KOPT-K1 (cell line): Measurements from ENCODE around the gene RNF13.

Experiments used
- H3K27ac ChIP-seq: fragments of 200-600 bp; sonication (generic); 2 replicates; pipeline ENCODE4 v1.5.1; 2016; ENCODE audit warnings: antibody characterized with exemption, mild to moderate bottlenecking, low read depth, low read length; ENCODE audit not compliant: poor library complexity, severe bottlenecking
- H3K36me3 ChIP-seq: fragments of 200-600 bp; sonication (generic); 2 replicates; pipeline ENCODE4 v1.5.1; 2017; ENCODE audit warnings: antibody characterized with exemption, mild to moderate bottlenecking, low read length, moderate library complexity; ENCODE audit not compliant: insufficient read depth
- H3K9me3 ChIP-seq: fragments of 200-600 bp; sonication (generic); 2 replicates; pipeline ENCODE4 v1.5.1; 2017; ENCODE audit warnings: antibody characterized with exemption, low read length, mild to moderate bottlenecking; ENCODE audit not compliant: insufficient read depth, poor library complexity, severe bottlenecking

Gene RNF13

DNA sequence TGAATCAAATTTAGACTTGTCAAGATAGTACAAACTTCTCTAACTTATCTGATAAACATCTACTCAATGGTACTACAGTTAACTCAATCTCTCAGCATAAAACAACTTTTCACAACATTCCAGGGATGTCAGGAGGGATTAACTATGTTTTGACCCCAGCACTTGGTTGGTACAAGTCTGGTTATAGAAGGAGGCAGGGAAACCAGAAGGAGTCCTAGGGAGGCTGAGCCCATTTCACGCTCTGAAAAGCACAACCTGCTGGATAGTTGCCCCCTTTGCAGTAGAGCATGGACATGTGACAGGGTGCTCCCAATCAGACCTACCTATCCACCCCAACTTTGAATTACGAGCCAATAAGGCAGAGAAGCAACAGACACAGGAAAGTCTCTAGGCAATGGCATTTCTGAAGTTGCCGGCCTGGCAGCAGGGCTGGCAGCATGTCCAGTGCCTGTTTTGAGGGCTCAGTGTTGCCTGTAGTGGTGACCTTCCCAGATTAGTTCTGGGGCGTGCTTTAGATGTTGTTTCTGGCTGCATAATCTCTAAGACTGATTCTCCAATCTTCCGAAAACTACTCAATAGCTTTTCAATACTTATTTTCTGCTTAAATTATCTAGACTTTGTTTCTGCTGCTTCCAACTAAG, 28.8 kb upstream of the RNF13 start:
- Histone ChIP-seq H3K27ac (no peak overlapping the region), H3K36me3 (no peaks in the 10 kb centered on the region), H3K9me3 (no peaks in the 10 kb centered on the region)

DNA sequence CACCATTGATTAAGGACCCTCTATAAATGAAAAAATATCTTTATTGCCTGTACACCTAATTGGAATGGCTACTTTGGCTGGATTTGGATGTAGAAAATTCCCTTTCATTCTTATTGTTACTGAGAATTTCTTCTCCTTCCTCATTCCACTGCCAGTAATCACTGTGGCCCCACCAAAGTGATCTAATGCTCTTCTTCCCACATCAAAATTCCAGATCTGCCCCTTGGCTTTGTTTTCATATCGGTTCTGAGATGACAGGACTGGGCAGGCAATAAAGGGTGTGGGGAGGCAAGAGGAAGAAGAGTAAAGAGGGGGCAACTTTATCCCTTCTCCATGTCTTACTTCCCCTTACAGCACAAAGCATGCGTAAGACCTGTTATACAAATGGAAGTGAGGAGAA, 22.7 kb upstream of the RNF13 start:
- H3K9me3 ChIP-seq = no peaks in the 10 kb centered on the region
- H3K27ac ChIP-seq = no peak overlapping the region
- no peaks in the 10 kb centered on the region for H3K36me3 ChIP-seq

DNA sequence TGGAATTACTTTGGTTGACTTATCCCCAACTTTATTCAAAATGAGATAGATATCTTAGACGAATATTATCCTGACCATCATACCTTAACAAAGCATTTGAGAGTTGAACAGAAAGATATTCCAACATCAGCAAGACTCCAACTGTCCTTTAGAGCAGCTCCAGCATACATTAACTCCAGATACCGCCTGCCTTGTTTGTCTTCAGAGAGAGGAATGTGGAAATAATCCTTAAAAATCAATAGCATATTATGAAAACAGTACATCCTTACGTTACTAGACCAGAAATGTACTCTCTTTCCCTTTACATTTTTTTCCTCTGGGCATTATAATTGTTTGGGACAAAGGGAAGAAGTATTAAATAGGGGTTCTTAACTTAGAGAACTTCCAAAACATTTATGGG, 22.3 kb upstream of the RNF13 start:
- H3K27ac ChIP-seq = no peak overlapping the region
- no peaks in the 10 kb centered on the region for H3K36me3 ChIP-seq
- H3K9me3 ChIP-seq = no peaks in the 10 kb centered on the region

DNA sequence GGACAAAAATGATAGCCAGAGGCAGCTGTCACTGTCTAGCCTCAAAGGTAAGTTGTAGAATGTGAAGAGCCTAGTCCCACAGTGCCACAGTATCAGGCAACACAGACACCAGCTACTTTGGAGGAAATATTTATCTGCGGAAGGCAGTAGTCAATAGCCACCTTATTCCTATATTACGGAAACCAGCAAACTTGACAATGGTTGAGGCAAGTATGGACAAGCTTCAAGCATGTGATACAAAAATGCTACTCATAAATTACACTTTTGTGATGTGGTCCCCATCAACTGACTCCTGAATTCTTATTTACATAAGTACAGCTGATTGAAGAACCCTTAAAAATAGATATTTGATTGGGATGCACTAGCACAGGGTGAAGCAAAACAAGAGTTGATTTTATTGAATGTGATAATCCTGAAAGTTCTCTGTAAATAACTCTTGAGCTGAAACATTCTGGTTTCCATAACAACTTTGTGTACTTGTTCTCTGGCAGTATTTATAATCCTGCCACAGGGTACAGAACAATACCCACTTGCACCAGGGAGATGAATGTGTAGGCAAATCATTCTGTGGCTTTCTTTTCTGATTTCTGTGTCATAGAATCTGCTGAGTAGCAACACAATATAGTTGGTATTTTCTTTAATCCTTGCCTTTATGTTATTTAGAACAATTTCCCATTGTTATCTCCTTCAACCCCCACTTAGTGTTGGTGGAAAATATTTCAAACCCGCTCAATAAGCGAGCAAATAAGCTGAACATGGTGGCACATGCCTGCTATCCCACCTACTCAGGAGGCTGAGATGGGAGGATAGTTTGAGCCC, 20.4 kb upstream of the RNF13 start, which contains the start of gene ANKUB1:
Gene ANKUB1 (minus strand): TSS at position 103 of the 819 bp plus-strand sequence. CDS start 188 bp downstream, outside the sequence.
- H3K27ac ChIP-seq = no peak within 1 kb of the TSS
- no peaks in the 10 kb centered on the region for H3K36me3 ChIP-seq

DNA sequence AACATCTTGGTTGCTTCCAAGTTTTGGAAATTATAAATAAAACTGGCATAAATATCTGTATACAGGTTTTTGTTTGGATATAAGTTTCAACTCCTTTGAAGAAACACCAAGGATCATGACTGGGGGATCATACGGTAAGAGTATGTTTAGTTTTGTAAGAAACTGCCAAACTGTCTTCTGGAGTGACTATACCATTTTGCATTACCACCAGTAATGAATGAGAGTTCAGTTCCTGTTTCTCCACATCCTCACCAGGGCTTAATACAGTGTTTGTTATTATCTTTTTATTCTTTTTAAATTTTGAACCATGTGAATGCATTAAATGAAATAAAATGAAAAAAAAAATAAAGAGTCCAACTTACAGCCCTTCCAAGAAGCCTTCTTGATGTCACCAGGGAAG, 17.0 kb upstream of the RNF13 start:
- no peak overlapping the region for H3K27ac ChIP-seq
- no peaks in the 10 kb centered on the region for H3K9me3 ChIP-seq
- H3K36me3 ChIP-seq = no peaks in the 10 kb centered on the region

More for the DNA sequence above, 20.4 kb upstream of the RNF13 start, which contains the start of gene ANKUB1:
- no peaks in the 10 kb centered on the region for H3K9me3 ChIP-seq

DNA sequence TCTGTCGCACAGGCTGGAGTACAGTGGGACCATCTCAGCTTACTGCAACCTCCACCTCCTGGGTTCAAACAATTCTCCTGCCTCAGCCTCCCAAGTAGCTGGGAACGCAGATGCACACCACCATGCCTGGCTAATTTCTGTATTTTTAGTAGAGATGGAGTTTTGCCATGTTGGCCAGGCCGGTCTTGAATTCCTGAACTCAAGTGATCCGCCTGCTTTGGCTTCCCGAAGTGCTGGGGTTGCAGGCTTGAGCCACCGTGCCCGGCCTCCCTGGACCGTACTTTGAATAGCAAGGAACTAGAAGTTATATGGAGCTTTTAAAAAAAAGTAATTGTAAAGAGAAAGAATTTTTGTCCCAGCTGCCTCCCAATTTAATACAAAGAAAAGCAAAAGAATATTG, 12.3 kb upstream of the RNF13 start:
- no peaks in the 10 kb centered on the region for H3K36me3 ChIP-seq
- H3K27ac ChIP-seq = no peak overlapping the region
- no peaks in the 10 kb centered on the region for H3K9me3 ChIP-seq

DNA sequence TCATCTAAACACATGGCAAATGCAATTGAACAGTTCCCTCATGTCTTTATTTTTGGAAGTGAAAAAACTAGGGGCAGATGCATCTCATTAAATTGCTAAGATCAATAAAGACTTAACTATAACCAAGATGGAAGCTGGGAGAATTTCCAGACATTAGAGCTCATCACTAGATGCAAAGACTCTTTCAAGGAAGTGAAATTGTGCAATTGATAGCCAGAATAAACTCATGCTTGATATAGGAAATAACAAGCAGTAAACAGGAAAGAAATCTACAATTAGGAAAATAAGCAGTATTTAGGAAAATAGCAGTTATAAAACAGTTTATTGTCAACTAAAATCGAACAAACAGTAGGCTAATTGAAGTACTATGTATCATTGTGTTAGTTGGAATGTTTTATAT, 11.8 kb upstream of the RNF13 start:
- H3K27ac ChIP-seq = no peak overlapping the region
- no peaks in the 10 kb centered on the region for H3K9me3 ChIP-seq
- no peaks in the 10 kb centered on the region for H3K36me3 ChIP-seq

DNA sequence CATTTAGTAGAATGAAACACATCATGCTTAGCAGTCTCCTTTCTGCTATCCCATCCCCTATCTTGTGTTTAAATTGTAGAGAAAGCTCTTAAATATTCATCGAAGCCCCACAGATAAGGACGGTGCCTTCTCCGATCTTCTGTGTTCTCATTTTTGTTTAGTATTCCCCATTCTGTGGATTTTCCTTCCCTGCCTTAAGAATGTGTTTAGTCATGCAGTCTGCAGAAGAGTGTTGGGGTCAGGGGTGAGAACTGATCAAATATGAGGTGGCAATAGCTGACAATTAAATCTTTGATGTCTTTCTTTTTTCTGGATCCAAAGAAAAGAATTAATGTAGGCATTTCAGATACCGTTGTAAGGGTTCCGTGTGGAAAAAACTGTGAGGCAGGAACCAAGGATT, 11.4 kb upstream of the RNF13 start:
- Histone ChIP-seq H3K9me3 (no peaks in the 10 kb centered on the region), H3K27ac (no peak overlapping the region), H3K36me3 (no peaks in the 10 kb centered on the region)

DNA sequence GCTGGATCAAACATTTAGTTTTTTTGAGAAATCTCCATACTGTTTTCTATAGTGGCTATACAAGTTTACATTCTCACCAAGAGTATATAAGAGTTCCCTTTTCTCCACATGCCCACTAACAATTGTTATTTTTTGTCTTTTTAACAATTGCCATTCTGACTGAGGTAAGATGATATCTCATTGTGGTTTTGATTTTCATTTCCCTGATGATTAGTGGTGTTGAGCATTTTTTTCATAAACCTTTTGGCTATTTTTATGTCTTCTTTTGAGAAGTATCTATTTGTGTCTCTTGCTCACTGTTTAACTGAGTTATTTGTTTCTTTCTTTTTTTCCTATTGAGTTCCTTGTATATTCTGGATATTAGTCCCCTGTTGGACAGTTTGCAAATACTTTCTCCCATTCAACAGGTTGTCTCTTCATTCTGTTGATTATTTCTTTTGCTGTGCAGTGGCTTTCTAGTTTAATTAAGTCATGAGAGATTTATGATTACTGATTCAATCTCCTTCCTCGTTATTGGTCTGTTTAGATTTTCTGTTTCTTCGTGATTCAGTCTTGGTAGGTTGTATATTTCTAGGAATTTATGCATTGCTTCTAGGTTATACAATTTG, 6.7 kb upstream of the RNF13 start:
- Histone ChIP-seq H3K36me3 (no peaks in the 10 kb centered on the region), H3K9me3 (no peaks in the 10 kb centered on the region), H3K27ac (no peak overlapping the region)

DNA sequence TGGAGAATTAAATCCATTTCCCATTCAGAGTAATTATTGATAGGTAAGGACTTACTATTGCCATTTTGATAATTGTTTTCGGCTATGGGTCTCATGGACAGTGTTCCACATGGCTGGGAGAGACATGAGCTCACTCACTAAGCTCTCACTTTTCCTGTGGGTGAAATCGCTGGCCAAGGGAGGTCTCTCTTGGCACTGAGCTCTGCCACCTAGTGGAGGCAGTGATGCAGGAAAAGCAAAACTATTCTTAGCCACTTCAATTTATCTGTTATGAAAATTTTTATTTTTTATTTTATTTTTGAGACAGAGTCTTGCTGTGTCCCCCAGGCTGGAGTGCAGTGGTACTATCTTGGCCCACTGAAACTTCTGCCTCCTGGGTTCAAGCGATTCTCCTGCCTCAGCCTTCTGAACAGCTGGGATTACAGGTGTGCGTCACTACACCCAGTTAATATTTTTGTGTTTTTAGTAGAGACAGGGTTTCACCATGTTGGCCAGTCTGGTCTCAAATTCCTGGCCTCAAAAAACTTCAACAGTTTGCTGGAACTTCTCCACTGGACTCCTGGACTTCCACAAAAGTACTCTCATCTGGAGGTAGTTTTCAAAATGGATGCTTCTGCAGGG, 4.7 kb upstream of the RNF13 start:
- Histone ChIP-seq H3K27ac (no peak overlapping the region), H3K9me3 (no peaks in the 10 kb centered on the region), H3K36me3 (no peaks in the 10 kb centered on the region)

DNA sequence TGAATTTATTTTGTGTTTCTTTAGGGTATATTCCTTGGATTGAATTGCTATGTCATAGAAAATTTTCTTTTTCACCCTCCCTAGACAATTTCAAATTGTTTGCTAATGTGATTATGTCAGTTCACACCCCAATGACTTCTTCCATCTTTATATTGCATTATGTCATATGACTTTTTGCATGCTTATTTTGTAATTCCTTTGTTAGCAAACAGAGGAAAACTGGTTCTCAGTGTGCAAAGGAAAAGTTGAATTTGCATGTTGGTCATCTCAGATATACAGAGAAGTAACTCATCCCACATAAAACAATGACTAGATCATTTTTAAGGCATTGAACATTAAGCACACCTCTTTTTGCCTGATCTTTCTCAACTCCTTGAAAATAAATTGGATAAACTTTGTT, 3.3 kb upstream of the RNF13 start:
- Histone ChIP-seq H3K27ac (no peak overlapping the region), H3K9me3 (no peaks in the 10 kb centered on the region), H3K36me3 (no peaks in the 10 kb centered on the region)

DNA sequence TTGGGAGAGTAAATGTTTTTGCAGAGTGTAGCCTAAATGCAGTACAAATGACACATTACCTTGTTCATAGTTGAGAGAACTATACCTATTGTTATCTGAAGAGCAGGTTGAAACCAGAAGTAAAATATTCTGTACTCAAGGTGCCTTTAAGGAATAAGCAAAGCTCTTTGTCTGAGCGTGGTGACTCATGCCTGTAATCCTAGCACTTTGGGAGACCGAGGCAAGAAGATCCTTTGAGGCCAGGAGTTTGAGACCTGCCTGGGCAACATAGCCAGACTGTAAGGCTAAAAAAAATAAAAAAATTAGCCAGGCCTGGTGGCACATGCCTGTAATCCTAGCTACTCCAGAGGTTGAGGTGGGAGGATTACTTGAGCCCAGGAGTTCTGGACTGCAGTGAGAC, 2.2 kb upstream of the RNF13 start:
- no peaks in the 10 kb centered on the region for H3K9me3 ChIP-seq
- H3K27ac ChIP-seq = no peak overlapping the region
- H3K36me3 ChIP-seq = no peaks in the 10 kb centered on the region

DNA sequence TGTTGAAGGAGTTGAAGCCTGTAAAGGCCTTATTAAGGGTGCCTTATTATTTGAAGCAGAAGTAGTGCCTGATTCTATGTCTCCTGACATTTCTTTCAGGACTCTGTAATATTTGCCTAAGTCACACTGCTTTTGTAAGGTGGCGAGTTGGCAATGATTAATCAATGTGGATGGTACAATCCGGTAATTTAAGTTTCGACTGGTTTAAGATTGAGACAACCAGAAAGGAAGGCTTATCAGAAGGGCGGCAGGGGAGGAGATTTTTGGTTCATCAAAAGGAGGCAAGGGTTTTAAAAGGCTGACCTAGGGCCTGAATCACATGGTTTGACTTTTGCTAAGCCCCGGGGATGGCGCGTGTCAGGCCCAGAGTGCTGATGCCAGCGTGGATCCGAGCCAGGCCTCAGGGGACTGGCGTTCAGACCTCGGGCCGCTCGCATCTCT, 830 bp upstream of the RNF13 start:
- Histone ChIP-seq H3K27ac (peak overlapping the region; percentile 65), H3K36me3 (no peaks in the 10 kb centered on the region)

DNA sequence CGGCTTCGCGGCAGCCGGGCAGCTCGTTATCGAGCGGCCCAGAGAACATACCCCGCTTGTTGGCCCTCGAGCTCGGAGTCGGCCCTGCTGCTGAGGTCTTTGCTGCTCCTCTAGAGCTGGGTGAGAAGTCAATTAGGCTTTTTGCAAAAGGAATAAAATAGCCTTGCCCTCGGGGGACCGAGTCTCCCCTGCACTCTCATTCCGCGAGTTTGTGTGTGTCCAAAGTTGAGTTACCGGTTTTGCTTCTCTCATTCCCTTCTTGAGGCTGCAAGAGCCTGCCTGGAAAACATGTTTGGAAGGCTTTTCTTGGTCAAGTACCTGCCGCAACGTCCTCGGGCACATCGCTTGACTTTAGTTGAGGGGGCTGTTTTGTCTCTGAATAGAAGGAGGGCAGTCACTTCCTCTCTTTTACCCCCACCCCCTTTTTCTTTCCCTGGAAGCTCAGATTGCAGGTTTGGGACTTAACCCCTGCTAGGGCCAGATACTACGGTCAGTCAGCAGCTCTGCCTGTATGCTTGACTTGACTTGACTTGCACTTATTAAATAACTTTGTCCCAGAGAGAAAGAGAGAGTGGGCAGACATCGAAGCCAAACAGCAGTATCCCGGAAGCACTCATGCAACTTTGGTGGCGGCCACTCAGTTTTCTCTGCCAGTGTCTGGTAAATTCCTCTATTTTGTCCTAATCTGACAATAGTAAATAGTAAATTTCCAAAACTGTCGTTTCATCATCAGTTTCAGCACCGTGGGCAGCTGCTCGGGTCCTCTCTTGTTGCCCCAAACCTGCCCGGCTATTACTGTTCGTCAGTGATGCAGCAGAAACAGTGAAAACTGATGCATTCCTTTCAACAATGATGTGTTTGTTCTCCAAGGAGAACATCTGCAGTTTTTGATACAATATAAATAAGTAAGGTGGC, 609 bp downstream of the RNF13 start:
- peak overlapping the region; percentile 65 for H3K27ac ChIP-seq

More for the DNA sequence above, 830 bp upstream of the RNF13 start:
- H3K9me3 ChIP-seq = no peaks in the 10 kb centered on the region

More for the DNA sequence above, 609 bp downstream of the RNF13 start:
- no peaks in the 10 kb centered on the region for H3K36me3 ChIP-seq
- no peaks in the 10 kb centered on the region for H3K9me3 ChIP-seq
